Suprapubic skin (tissue), 3 donors: ENCODE data around the gene FBXO7.

Experiments
- EP300 ChIP-seq: sonication (generic); formaldehyde crosslinking; IDR thresholded peaks from one replicate; pipeline ENCODE4 v1.6.1; 2017; ENCODE audit warnings: antibody characterized with exemption
- POLR2A ChIP-seq, 2 donors: fragments of 450-650 bp; IDR thresholded peaks; one replicate each; pipeline ENCODE4 v1.6.1; 2017; ENCODE audit warnings: antibody characterized with exemption in 2 of 2, mild to moderate bottlenecking in 2 of 2, moderate library complexity in 2 of 2
- TF ChIP-seq, protein P1 (sequence below), 2 donors: fragments of 200-600 bp in 1 of 2; fragments of 450-650 bp in 1 of 2; sonication (generic) in 1 of 2; IDR thresholded peaks; one replicate each; pipeline ENCODE4 v1.5.1; 2016 to 2019; ENCODE audit warnings: antibody characterized with exemption in 2 of 2, mild to moderate bottlenecking in 1 of 2, moderate library complexity in 1 of 2

DNA sequence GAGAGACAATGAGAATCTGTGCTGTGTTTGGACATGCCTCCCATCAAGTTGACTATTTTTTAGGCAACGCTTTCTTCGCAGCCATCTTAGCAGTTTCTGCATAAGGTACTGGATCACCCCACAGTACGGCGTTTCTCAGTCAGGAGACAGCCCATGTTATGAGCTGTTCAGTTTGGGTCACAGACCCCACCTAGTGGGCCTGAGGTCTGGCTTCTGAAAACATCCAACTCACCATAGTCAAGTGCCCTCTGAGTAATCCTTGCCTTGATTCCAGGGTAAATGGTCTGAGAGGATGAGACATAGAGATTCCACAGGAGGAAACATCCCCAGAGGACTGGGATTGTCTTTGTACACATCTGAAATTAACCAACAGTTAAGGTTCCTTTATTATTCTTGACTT is 17.6 kb upstream of the FBXO7 start:
- TF ChIP-seq, protein P1, sequence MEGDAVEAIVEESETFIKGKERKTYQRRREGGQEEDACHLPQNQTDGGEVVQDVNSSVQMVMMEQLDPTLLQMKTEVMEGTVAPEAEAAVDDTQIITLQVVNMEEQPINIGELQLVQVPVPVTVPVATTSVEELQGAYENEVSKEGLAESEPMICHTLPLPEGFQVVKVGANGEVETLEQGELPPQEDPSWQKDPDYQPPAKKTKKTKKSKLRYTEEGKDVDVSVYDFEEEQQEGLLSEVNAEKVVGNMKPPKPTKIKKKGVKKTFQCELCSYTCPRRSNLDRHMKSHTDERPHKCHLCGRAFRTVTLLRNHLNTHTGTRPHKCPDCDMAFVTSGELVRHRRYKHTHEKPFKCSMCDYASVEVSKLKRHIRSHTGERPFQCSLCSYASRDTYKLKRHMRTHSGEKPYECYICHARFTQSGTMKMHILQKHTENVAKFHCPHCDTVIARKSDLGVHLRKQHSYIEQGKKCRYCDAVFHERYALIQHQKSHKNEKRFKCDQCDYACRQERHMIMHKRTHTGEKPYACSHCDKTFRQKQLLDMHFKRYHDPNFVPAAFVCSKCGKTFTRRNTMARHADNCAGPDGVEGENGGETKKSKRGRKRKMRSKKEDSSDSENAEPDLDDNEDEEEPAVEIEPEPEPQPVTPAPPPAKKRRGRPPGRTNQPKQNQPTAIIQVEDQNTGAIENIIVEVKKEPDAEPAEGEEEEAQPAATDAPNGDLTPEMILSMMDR (IDR thresholded peaks at IDR 0.05) = no peak
- TF ChIP-seq EP300 (no peak), POLR2A (IDR thresholded peaks at IDR 0.05) (no peak)
